Measurements from ENCODE around the gene KIF26B.

Gene KIF26B

DNA sequence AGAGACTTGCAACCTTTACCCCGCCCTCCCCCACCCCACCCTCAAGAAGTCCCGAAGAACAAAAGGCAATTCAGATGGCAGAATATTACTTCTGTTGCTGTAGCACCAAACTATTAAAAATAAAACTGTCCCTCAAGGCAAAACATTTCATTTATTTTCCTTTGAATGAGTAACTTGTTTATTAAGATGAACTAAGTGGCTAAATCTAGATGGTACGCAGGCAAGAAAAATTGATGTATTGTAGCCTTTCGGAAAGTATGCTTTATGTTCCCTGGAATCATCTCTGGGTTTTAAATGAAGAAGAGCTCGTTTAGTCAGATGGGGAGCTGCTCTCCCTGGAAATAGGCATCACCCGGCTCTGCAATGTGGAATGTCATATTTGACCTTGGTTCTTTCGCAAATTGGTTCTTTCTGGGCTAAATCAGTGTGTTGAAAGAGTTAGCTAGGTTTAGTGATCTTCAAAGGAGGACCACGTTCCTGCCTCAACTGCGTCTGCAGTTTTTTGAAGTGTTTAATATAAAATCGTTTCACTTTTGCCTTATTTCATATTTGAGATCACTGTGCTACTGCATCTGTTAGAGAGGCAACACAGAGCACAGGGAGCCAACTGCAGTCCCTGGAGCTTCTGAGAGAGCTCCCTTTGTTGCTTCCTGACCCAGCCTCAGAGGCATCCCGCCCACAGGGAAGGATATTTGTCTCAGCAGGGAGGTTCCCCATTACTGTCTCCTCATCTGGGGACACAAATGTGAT lies 61.8 kb downstream of the KIF26B start:
- DNase-seq (ENCODE audit: low read depth) = no peak
- H3K4me3 ChIP-seq (ENCODE audit: low read depth, low read length) = no peak overlapping the region
- no peak for TF ChIP-seq CTCF (IDR thresholded peaks at IDR 0.05; ENCODE audit: control insufficient read depth, extremely low read depth, insufficient read depth)

DNA sequence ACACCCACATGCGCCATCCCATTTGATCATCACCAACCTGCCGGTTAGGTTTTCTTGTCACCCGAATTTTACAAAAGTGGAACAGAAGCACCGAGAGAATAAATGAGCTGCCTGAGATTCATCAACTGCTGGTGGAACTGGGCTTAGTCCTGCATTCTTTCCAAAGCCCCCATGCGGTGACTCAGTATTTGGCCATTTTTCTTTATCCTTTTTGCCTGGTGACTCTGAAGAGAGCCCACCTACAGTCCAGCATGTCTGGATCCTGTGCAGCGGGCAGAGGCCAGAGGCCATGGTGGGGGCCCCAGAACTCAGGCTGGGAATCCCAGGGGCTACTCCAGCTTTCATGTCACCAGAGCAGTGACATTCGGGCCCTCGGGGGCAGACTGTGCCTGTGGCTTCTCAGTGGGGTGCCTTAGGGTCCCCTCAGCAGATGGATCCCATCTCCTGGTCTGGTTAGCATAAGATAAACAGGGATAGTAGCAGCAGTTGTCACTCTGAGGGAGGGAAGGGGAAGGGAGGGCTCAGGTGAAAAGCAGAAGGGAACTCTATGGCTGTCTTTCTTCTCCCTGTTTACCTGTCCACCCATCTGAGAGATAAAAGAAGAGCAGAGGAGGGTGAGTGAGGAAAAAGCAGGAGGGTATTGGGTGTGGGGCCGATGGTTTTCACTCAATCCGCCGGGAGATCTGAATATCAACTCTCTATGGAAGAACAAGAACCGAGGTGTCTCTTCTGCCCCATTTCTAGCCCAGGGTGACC lies 63.2 kb downstream of the KIF26B start:
- DNase-seq (ENCODE audit: low read depth) = no peak
- H3K4me3 ChIP-seq (ENCODE audit: low read depth, low read length) = no peak overlapping the region
- no peak for TF ChIP-seq CTCF (IDR thresholded peaks at IDR 0.05; ENCODE audit: control insufficient read depth, extremely low read depth, insufficient read depth)

DNA sequence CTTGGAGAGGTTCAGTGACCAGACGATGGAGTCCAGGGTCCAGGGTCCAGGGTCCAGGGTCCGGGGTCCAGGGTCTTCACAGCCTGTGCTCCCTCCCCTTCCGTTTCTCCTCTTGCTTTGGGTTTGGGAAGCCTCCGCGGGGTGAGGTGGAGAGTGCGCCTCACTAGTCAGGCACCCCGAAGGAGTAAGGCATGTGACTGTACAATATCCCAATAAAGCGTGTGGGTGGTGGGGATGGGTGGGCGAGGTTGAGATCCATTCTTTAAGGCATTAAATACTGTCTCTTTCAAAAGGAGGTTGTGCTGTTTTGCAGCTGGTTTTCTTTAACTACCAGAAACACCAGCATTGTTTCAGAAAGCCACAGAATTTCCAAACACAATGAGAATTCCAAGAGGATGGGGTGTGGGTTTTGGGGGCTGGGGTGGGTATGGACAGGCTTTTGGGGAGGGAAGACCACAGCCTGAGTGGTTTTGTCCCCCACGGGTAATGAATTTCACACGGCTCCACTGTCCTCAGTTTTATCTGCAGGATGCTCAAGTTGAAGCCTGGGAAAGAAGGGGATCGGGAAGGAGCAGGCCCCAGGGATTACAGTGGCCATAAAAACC lies 65.7 kb downstream of the KIF26B start:
- no peak for TF ChIP-seq CTCF (IDR thresholded peaks at IDR 0.05; ENCODE audit: control insufficient read depth, extremely low read depth, insufficient read depth)
- no peak overlapping the region for H3K4me3 ChIP-seq (ENCODE audit: low read depth, low read length)
- DNase-seq (ENCODE audit: low read depth) = no peak

DNA sequence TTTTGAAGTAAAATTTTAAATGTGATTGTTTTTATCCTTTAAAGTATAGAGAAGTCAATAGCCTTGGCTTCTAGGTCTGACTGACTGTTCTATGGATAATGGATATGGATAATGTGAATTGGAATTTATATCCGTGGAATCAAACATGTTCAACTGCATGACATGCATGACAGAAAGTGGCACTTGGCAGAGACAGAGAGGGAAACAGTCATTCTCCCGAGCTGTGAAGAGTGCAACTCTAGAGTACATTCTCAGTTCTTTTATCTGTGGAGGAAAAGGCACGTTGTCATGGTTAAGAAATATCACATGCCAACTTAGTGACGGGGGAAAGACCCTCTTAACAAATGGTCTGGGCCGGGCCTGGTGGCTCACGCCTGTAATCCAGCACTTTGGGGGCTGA lies 67.0 kb downstream of the KIF26B start:
- TF ChIP-seq CTCF (IDR thresholded peaks at IDR 0.05; ENCODE audit: control insufficient read depth, extremely low read depth, insufficient read depth) = no peak
- H3K4me3 ChIP-seq (ENCODE audit: low read depth, low read length) = no peak overlapping the region
- no peak for DNase-seq (ENCODE audit: low read depth)

- no peak for TF ChIP-seq CTCF (IDR thresholded peaks at IDR 0.05; ENCODE audit: control insufficient read depth, extremely low read depth, insufficient read depth)
- no peak overlapping the region for H3K4me3 ChIP-seq (ENCODE audit: low read depth, low read length)
- no peak for DNase-seq (ENCODE audit: low read depth)
Observed at GRCh38 chr1:245222931-245223595, 68.3 kb downstream of the KIF26B start.

GRCh38 chr1:245225322-245226202 lies 70.8 kb downstream of the KIF26B start:
- no peak for DNase-seq (ENCODE audit: low read depth)
- TF ChIP-seq CTCF (IDR thresholded peaks at IDR 0.05; ENCODE audit: control insufficient read depth, extremely low read depth, insufficient read depth) = no peak
- no peak overlapping the region for H3K4me3 ChIP-seq (ENCODE audit: low read depth, low read length)

Data from LNCaP clone FGC (cell line).